Left lung (tissue), 10 donors: Measurements from ENCODE around the gene GCK. TPM values are rescaled to one million over a fixed set of nuclear protein-coding genes. Genes with fewer than 3 reads are reported as not detected.

Experiments used
- ATAC-seq: fragments of 200-7000 bp; cut with Tn5 transposase; one replicate; pipeline ENCODE4 v1.9.1; 2020; ENCODE audit warnings: moderate library complexity
- DNase-seq, 4 donors: peaks; one replicate each; pipeline ENCODE4 v3.0.0-alpha.2; 2013 to 2020
- H3K27ac ChIP-seq, 2 donors: fragments of 200-600 bp; sonication (generic) in 1 of 2; one replicate each; pipeline versions ENCODE4 v1.5.0 to v1.8.0; 2020 to 2021
- H3K27me3 ChIP-seq, 2 donors: fragments of 200-600 bp; sonication (generic) in 1 of 2; one replicate each; pipeline versions ENCODE4 v1.5.0 to v1.8.0; 2020 to 2021
- H3K36me3 ChIP-seq, 2 donors: fragments of 200-600 bp; sonication (generic) in 1 of 2; one replicate each; pipeline versions ENCODE4 v1.5.0 to v1.8.0; 2020 to 2021
- H3K4me1 ChIP-seq, 2 donors: fragments of 200-600 bp; one replicate each; pipeline ENCODE4 v1.8.0; 2021
- H3K4me3 ChIP-seq, 2 donors: fragments of 200-600 bp; sonication (generic) in 1 of 2; one replicate each; pipeline versions ENCODE4 v1.5.0 to v1.8.0; 2020 to 2021; ENCODE audit warnings: mild to moderate bottlenecking in 1 of 2
- H3K9me3 ChIP-seq, 2 donors: fragments of 200-600 bp; sonication (generic) in 1 of 2; one replicate each; pipeline versions ENCODE4 v1.5.0 to v1.8.0; 2020 to 2021
- CTCF ChIP-seq, 2 donors: fragments of 200-600 bp; sonication (generic) in 1 of 2; IDR thresholded peaks; one replicate each; pipeline versions ENCODE4 v1.5.0 to v1.8.0; 2021; ENCODE audit warnings: antibody characterized with exemption in 2 of 2
- intact Hi-C, 2 donors: fragments of 100-400 bp; cut with DNase I; formaldehyde crosslinking; loops; one replicate each; pipeline versions ENCODE4 v1.11.2 to v1.14.2; 2022
- polyA plus RNA-seq, 6 donors: library from polyadenylated mRNA; unstranded; fragments of 120-200 nt; gene quantifications; one replicate each; pipeline ENCODE4 v1.2.1, GENCODE V29; 2013; ENCODE audit not compliant: insufficient read length in 6 of 6
- total RNA-seq, 2 donors: library from RNA; stranded (reverse); fragmentation: NEBNext Ultra II Directional; extraction: Animal tissue kit (Norgen Biotek cat#: 25700); gene quantifications; one replicate each; pipeline ENCODE4 v1.2.1, GENCODE V29; 2021
- donor health status: DM: no; HTN: yes; CAD: no.
- donor health status: DM: no; HTN: no; CAD: no.

The GCK gene
- total and polyA plus RNA-seq, 8 donors = 0.34 to 4.1 (median 2.5) TPM

GRCh38 chr7:44216521-44217222 lies 27.4 kb upstream of the GCK start:
- Histone ChIP-seq H3K9me3 (no peaks in the 10 kb centered on the region), H3K27me3 (no peaks in the 10 kb centered on the region), H3K4me1 (no peaks in the 10 kb centered on the region), H3K27ac (no peak overlapping the region), H3K4me3 (no peak overlapping the region), H3K36me3 (peaks cover 0 to 33% of the 10 kb centered on the region in 2 donors)
- DNase-seq (peak in 1 of 4 donors; percentile 17), ATAC-seq (no peak)
- intact Hi-C loops = no loop called here
- no peak for TF ChIP-seq CTCF (IDR thresholded peaks at IDR 0.05)

GRCh38 chr7:44216019-44216418 lies 26.8 kb upstream of the GCK start:
- ATAC-seq (no peak), DNase-seq (no peak)
- Histone ChIP-seq H3K4me1 (no peaks in the 10 kb centered on the region), H3K4me3 (no peak overlapping the region), H3K9me3 (no peaks in the 10 kb centered on the region), H3K27me3 (no peaks in the 10 kb centered on the region), H3K27ac (no peak overlapping the region), H3K36me3 (peaks cover 0 to 39% of the 10 kb centered on the region in 2 donors)
- no peak for TF ChIP-seq CTCF (IDR thresholded peaks at IDR 0.05)
- intact Hi-C loops = no loop called here

GRCh38 chr7:44215531-44215930 lies 26.3 kb upstream of the GCK start:
- H3K27me3 ChIP-seq = no peaks in the 10 kb centered on the region
- intact Hi-C loops = no loop called here
- no peaks in the 10 kb centered on the region for H3K9me3 ChIP-seq
- H3K36me3 ChIP-seq = peaks cover 0 to 44% of the 10 kb centered on the region in 2 donors
- H3K4me3 ChIP-seq = no peak overlapping the region
- H3K27ac ChIP-seq = no peak overlapping the region
- TF ChIP-seq CTCF (IDR thresholded peaks at IDR 0.05) = no peak
- no peak for ATAC-seq
- no peak for DNase-seq
- no peaks in the 10 kb centered on the region for H3K4me1 ChIP-seq

GRCh38 chr7:44213877-44214388 lies 24.7 kb upstream of the GCK start:
- no peak for DNase-seq

More at GRCh38 chr7:44213877-44214388, 24.7 kb upstream of the GCK start:
- Histone ChIP-seq H3K4me3 (no peak overlapping the region), H3K9me3 (no peaks in the 10 kb centered on the region), H3K4me1 (no peaks in the 10 kb centered on the region), H3K27ac (no peak overlapping the region), H3K36me3 (peaks cover 0 to 60% of the 10 kb centered on the region in 2 donors), H3K27me3 (no peaks in the 10 kb centered on the region)
- TF ChIP-seq CTCF (IDR thresholded peaks at IDR 0.05) = no peak
- intact Hi-C loops = no loop called here
- no peak for ATAC-seq
